Lower leg skin (tissue), 4 donors: ENCODE data around the gene SYNGAP1. TPM values are rescaled to one million over a fixed set of nuclear protein-coding genes. Genes with fewer than 3 reads are reported as not detected.

ENCODE experiments used
- DNase-seq, 2 donors: peaks; one replicate each; pipeline ENCODE4 v3.0.0-alpha.2; 2019; ENCODE audit warnings: low spot score in 2 of 2
- H3K4me3 ChIP-seq: fragments of 200-600 bp; sonication (generic); 2 replicates; pipeline ENCODE4 v1.5.1; 2017; ENCODE audit warnings: mild to moderate bottlenecking, low read depth; ENCODE audit not compliant: poor library complexity, severe bottlenecking
- POLR2A ChIP-seq, 2 donors: fragments of 450-650 bp; IDR thresholded peaks; one replicate each; pipeline ENCODE4 v1.6.1; 2016 to 2017; ENCODE audit warnings: antibody characterized with exemption in 2 of 2, mild to moderate bottlenecking in 1 of 2, moderate library complexity in 1 of 2
- WGBS, 2 donors: methylation state at CpG; one replicate each; pipeline ENCODE4 v1.1.5; 2018; 5-methylcytosine and 5-hydroxymethylcytosine counted together
- intact Hi-C: fragments of 100-400 bp; cut with DNase I; formaldehyde crosslinking; loops from one replicate; pipeline ENCODE4 v1.15.0; 2023; ENCODE audit warnings: low total_unique reads
- total RNA-seq, 4 donors: library from RNA; depleted of rRNA; stranded (reverse); fragments of >200 nt; gene quantifications; one replicate each; pipeline ENCODE4 v1.1.0, GENCODE V29; 2016
- TF ChIP-seq, protein P1 (sequence below), 3 donors: fragments of 450-650 bp; IDR thresholded peaks; one replicate each; pipeline ENCODE4 v1.5.1; 2016; ENCODE audit warnings: antibody characterized with exemption in 3 of 3, mild to moderate bottlenecking in 3 of 3, moderate library complexity in 2 of 3

Gene SYNGAP1
- total RNA-seq, 4 donors from 2014 or later, result 7.5 to 21.1 (median 9.4) TPM

DNA sequence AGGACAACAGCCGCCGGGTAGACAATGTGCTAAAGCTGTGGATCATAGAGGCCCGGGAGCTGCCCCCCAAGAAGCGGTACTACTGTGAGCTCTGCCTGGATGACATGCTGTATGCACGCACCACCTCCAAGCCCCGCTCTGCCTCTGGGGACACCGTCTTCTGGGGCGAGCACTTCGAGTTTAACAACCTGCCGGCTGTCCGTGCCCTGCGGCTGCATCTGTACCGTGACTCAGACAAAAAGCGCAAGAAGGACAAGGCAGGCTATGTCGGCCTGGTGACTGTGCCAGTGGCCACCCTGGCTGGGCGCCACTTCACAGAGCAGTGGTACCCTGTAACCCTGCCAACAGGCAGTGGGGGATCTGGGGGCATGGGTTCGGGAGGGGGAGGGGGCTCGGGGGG is 17.8 kb downstream of the SYNGAP1 start:
- intact Hi-C loops, result loop anchor here (10.0 kb wide), 1 partner anchor 127 kb away; no protein-coding TSS in a partner anchor
- TF ChIP-seq POLR2A (IDR thresholded peaks at IDR 0.05), result no peak
- TF ChIP-seq, protein P1, sequence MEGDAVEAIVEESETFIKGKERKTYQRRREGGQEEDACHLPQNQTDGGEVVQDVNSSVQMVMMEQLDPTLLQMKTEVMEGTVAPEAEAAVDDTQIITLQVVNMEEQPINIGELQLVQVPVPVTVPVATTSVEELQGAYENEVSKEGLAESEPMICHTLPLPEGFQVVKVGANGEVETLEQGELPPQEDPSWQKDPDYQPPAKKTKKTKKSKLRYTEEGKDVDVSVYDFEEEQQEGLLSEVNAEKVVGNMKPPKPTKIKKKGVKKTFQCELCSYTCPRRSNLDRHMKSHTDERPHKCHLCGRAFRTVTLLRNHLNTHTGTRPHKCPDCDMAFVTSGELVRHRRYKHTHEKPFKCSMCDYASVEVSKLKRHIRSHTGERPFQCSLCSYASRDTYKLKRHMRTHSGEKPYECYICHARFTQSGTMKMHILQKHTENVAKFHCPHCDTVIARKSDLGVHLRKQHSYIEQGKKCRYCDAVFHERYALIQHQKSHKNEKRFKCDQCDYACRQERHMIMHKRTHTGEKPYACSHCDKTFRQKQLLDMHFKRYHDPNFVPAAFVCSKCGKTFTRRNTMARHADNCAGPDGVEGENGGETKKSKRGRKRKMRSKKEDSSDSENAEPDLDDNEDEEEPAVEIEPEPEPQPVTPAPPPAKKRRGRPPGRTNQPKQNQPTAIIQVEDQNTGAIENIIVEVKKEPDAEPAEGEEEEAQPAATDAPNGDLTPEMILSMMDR (IDR thresholded peaks at IDR 0.05), result no peak
- DNase-seq, result no peak
- 93 to 95% methylated on average over 18 of the region's 18 CpGs for WGBS, 2 donors
- H3K4me3 ChIP-seq, result no peak overlapping the region

DNA sequence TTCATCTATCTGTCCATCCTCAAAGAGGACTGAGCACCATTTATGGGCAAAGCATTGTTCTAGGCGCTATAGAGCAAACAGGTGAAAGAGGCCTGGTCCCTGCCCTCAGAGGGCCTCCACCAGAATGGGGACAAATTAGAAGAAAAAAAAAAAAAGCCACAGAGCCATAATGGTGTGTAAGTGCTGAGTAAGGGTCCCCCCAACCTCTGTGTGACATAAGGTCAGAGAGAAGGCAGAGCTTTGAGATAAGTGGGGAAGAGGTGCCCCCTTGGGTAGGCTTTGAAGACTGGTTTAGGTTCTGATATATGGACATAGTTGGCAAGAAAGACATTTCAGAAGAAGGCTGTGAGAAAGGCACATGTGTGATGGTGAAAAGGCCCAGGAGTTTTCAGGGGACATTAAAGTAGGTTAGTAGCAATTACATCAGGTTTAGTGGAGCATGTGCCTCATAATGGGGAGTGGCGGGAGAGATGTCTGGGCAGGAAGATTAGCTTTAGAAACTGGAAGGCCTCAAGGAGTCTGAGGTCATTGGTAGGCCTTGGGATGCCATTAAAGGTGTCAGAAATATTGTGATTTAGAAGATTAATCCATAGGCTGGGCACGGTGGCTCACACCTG is 19.2 kb downstream of the SYNGAP1 start:
- no peak overlapping the region for H3K4me3 ChIP-seq
- intact Hi-C loops, result loop anchor here (10.0 kb wide), 1 partner anchor 126 kb away; no protein-coding TSS in a partner anchor
- no peak for DNase-seq
- 96 to 98% methylated on average over 3 of the region's 3 CpGs for WGBS, 2 donors
- TF ChIP-seq, protein P1 (IDR thresholded peaks at IDR 0.05), result no peak
- no peak for TF ChIP-seq POLR2A (IDR thresholded peaks at IDR 0.05)

DNA sequence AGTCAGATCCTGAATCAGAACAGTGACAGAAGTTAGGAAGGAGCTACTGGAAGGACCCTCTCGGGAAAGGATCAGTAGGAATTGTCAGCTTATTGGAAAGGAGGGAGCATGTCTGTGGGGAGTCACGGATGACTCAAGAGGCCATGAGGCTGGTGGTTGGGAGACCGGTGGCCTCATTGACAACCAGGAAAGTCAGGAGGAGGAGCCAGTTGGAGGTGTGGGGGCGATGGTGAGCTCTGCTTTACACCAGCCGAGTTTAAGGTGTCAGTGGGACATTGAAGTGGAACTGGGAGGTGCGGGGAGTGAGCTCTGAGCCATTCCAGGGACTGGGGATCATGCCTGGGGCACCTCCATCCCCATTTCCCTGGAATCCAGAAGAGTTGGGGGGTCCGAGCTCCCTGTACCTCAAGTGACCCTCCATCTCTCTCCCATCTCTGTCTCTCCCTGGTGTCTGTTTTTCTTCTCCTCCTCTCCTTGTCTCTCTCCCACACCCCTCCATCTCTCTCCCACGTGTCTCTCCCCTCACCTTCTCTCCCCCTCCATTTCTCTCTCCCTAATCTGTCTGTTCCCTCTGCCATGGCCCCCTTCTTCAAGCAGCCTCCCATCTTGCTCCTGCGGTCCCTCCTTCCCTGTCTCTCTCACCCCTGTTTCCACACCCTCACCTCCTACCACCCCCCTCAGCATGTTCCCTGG is 20.2 kb downstream of the SYNGAP1 start:
- H3K4me3 ChIP-seq, result no peak overlapping the region
- TF ChIP-seq, protein P1 (IDR thresholded peaks at IDR 0.05), result no peak
- TF ChIP-seq POLR2A (IDR thresholded peaks at IDR 0.05), result no peak
- WGBS, 2 donors, result 77 to 81% methylated on average over 9 of the region's 9 CpGs
- no peak for DNase-seq
- intact Hi-C loops, result loop anchor here (10.0 kb wide), 1 partner anchor 125 kb away; no protein-coding TSS in a partner anchor

DNA sequence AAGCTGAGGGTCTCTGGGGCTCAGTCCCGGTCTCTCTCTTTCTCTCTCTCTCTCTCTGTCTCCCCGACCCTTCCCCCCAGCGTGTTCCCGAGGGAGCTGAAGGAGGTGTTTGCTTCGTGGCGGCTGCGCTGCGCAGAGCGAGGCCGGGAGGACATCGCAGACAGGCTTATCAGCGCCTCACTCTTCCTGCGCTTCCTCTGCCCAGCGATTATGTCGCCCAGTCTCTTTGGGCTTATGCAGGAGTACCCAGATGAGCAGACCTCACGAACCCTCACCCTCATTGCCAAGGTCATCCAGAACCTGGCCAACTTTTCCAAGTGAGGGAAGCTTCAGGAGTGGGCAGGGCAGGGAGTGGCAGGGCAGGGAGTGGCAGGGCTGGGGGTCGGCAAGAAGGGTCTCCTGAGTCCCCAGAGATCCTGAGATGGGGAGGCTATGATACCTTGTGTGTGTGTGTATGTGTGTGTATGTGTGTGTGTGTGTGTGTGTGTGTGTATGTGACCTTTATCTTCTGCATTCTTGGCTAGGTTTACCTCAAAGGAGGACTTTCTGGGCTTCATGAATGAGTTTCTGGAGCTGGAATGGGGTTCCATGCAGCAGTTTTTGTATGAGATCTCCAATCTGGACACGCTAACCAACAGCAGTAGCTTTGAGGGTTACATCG is 20.9 kb downstream of the SYNGAP1 start:
- intact Hi-C loops, result no loop called here
- WGBS, 2 donors, result 85 to 88% methylated on average over 18 to 19 of the region's 19 CpGs

DNA sequence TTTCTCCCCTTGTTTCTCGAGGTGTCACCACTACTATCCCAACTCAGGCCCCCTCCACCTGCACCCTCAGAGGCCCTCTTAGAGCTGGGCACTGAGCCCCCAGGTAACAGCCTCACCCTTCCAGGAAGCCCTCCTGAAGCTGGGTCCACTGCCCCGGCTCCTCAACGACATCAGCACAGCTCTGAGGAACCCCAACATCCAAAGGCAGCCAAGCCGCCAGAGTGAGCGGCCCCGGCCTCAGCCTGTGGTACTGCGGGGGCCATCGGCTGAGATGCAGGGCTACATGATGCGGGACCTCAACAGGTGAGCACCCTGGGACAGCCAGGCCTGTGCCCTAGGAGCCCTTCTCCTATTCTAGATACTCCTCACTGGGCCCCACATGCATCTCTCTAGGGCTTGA is 21.6 kb downstream of the SYNGAP1 start:
- TF ChIP-seq POLR2A (IDR thresholded peaks at IDR 0.05), result no peak
- TF ChIP-seq, protein P1 (IDR thresholded peaks at IDR 0.05), result no peak
- WGBS, 2 donors, result 93 to 94% methylated on average over 9 of the region's 9 CpGs
- H3K4me3 ChIP-seq, result no peak overlapping the region
- DNase-seq, result no peak
- intact Hi-C loops, result no loop called here

More for the DNA sequence above, 20.9 kb downstream of the SYNGAP1 start:
- no peak for DNase-seq
- TF ChIP-seq, protein P1 (IDR thresholded peaks at IDR 0.05), result no peak
- TF ChIP-seq POLR2A (IDR thresholded peaks at IDR 0.05), result no peak
- no peak overlapping the region for H3K4me3 ChIP-seq
